GM12873 (cell line): ENCODE measurements around the gene ERBB4.

Source experiments
- TF ChIP-seq, protein P1 (sequence below): IDR thresholded peaks from 2 replicates; pipeline ENCODE4 v1.5.1; 2012; ENCODE audit warnings: low read depth, mild to moderate bottlenecking, moderate library complexity, low read length, control low read depth; ENCODE audit not compliant: insufficient read depth; ENCODE audit errors: missing control alignments

The ERBB4 gene

DNA sequence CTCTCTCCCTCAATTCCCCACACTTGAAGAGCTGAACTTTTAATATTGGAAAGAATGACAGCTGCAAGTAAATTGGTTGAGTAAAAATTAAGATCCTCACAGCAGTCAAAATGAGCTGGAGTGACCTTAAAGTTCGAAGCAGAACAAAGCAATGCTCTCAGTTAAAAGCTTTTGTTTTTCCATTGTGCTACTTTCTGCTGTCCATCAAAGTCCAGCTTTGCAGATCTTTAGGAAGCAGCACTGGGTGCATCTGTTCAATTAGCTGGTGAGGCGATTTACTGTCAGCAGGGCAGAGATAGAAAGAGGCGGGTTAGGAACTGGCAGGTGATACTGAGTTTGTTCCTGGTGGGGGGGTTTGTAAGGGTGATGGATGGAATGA is 1147.4 kb downstream of the ERBB4 start:
- TF ChIP-seq, protein P1, sequence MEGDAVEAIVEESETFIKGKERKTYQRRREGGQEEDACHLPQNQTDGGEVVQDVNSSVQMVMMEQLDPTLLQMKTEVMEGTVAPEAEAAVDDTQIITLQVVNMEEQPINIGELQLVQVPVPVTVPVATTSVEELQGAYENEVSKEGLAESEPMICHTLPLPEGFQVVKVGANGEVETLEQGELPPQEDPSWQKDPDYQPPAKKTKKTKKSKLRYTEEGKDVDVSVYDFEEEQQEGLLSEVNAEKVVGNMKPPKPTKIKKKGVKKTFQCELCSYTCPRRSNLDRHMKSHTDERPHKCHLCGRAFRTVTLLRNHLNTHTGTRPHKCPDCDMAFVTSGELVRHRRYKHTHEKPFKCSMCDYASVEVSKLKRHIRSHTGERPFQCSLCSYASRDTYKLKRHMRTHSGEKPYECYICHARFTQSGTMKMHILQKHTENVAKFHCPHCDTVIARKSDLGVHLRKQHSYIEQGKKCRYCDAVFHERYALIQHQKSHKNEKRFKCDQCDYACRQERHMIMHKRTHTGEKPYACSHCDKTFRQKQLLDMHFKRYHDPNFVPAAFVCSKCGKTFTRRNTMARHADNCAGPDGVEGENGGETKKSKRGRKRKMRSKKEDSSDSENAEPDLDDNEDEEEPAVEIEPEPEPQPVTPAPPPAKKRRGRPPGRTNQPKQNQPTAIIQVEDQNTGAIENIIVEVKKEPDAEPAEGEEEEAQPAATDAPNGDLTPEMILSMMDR, result no peak

- TF ChIP-seq, protein P1, result no peak
These were observed 1147.9 kb downstream of the ERBB4 start for GRCh38 chr2:211390536-211391188.

GRCh38 chr2:211387734-211388133 is 1150.9 kb downstream of the ERBB4 start:
- TF ChIP-seq, protein P1, result no peak

GRCh38 chr2:211380041-211380440 is 1158.6 kb downstream of the ERBB4 start:
- TF ChIP-seq, protein P1, result no peak

DNA sequence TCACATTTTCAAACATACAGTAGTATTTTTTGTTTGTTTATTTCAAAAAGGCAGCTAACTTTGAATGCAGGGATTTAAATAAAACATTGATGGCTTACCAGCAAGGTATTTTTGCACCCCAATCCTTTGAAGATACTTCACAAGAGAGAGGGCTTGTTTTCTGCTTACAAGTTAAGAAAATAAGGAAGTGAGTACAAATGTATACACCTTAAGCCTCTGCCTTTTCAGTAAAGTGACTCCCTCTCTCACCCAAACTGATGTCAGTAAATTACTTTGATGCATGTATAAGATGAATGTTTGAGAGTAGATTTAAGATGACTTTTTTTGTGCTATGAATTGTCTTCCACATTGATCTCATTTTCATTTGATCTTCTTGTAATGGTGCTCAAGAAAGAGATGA is 1162.2 kb downstream of the ERBB4 start:
- TF ChIP-seq, protein P1, result no peak

- TF ChIP-seq, protein P1, result no peak
These were observed 1165.4 kb downstream of the ERBB4 start for GRCh38 chr2:211373203-211373602.

GRCh38 chr2:211371465-211371864 is 1167.1 kb downstream of the ERBB4 start:
- TF ChIP-seq, protein P1, result no peak
